Peyer's patch (tissue), 4 donors: ENCODE data around the gene KCNQ2.

Experiments used
- POLR2A ChIP-seq, 2 donors: fragments of 450-650 bp; IDR thresholded peaks; one replicate each; pipeline ENCODE4 v1.5.1; 2017; ENCODE audit warnings: antibody characterized with exemption in 2 of 2, mild to moderate bottlenecking in 2 of 2, moderate library complexity in 2 of 2
- TF ChIP-seq, protein P1 (sequence below), 6 experiments: fragments of 450-650 bp in 4 of 6; fragments of 200-600 bp in 2 of 6; sonication (generic) in 1 of 6; IDR thresholded peaks; one replicate each; pipeline ENCODE4 v1.5.1; 2017 to 2019; ENCODE audit warnings: antibody characterized with exemption in 6 of 6, mild to moderate bottlenecking in 3 of 6, moderate library complexity in 1 of 6

DNA sequence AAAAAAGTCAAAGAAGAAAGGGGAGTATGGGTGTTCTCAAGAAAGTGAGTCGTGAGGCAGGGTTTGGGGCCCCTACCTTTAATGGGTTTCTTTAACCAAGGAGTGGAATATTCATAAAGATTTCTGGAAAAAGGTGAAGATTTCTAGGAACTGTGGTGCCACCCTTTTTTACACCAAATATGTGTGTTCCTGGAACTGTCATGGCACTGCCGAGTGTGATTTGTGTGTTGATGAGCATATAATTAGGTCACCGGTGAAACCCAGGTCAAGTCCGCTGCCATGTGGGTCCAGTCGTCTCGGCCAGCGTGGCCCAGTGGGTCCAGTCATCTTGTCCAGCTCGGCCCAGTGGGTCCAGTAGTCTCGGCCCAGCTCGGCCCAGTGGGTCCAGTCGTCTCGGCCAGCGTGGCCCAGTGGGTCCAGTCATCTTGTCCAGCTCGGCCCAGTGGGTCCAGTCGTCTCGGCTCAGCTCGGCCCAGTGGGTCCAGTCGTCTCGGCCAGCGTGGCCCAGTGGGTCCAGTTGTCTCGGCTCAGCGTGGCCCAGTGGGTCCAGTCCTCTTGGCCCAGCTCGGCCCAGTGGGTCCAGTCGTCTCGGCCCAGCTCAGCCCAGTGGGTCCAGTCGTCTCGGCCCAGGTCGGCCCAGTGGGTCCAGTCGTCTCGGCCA lies 34.8 kb upstream of the KCNQ2 start:
- TF ChIP-seq, protein P1, sequence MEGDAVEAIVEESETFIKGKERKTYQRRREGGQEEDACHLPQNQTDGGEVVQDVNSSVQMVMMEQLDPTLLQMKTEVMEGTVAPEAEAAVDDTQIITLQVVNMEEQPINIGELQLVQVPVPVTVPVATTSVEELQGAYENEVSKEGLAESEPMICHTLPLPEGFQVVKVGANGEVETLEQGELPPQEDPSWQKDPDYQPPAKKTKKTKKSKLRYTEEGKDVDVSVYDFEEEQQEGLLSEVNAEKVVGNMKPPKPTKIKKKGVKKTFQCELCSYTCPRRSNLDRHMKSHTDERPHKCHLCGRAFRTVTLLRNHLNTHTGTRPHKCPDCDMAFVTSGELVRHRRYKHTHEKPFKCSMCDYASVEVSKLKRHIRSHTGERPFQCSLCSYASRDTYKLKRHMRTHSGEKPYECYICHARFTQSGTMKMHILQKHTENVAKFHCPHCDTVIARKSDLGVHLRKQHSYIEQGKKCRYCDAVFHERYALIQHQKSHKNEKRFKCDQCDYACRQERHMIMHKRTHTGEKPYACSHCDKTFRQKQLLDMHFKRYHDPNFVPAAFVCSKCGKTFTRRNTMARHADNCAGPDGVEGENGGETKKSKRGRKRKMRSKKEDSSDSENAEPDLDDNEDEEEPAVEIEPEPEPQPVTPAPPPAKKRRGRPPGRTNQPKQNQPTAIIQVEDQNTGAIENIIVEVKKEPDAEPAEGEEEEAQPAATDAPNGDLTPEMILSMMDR (IDR thresholded peaks at IDR 0.05) = no peak
- no peak for TF ChIP-seq POLR2A (IDR thresholded peaks at IDR 0.05)
